Mesodermal cell (in vitro differentiated cells): Measurements from ENCODE around the gene ELMO1.

Experiments
- H3K27ac ChIP-seq: 2 replicates; pipeline ENCODE4 v1.7.0; 2013; ENCODE audit warnings: mild to moderate bottlenecking, low read depth, low read length, moderate library complexity; ENCODE audit not compliant: severe bottlenecking
- H3K36me3 ChIP-seq: 2 replicates; pipeline ENCODE4 v1.7.1; 2013; ENCODE audit warnings: mild to moderate bottlenecking, low read length, moderate library complexity; ENCODE audit not compliant: control insufficient read depth, insufficient read depth
- H3K4me1 ChIP-seq: one replicate; pipeline ENCODE4 v1.7.1; 2013; ENCODE audit warnings: mild to moderate bottlenecking, low read length; ENCODE audit not compliant: insufficient read depth, control insufficient read depth, poor library complexity, severe bottlenecking
- H3K4me3 ChIP-seq: 2 replicates; pipeline ENCODE4 v1.7.0; 2013; ENCODE audit warnings: low read length, control low read depth, mild to moderate bottlenecking; ENCODE audit not compliant: insufficient read depth, poor library complexity, severe bottlenecking; ENCODE audit errors: extremely low read depth
- H3K9me3 ChIP-seq: 2 replicates; pipeline ENCODE4 v1.7.1; 2013; ENCODE audit warnings: mild to moderate bottlenecking, low read length, moderate library complexity; ENCODE audit not compliant: control insufficient read depth
- WGBS, 2 experiments: methylation state at CpG; one replicate each; pipeline ENCODE4 v1.1.5; 2013; ENCODE audit warnings: missing lambda C conversion rate in 2 of 2; ENCODE audit not compliant: insufficient coverage in 2 of 2; 5-methylcytosine and 5-hydroxymethylcytosine counted together

ELMO1 gene

GRCh38 chr7:37368540-37368939, 80.1 kb downstream of the ELMO1 start:
- 80% methylated on average over 1 of the region's 1 CpG; no CpG with 5 or more reads in 1 of the 2 experiments for WGBS, 2 experiments
- no peak overlapping the region for H3K27ac ChIP-seq
- no peak overlapping the region for H3K4me3 ChIP-seq
- H3K4me1 ChIP-seq, result peaks cover 6% of the 10 kb centered on the region
- H3K36me3 ChIP-seq, result no peaks in the 10 kb centered on the region
- H3K9me3 ChIP-seq, result no peaks in the 10 kb centered on the region

GRCh38 chr7:37367010-37367409, 81.7 kb downstream of the ELMO1 start:
- no peaks in the 10 kb centered on the region for H3K9me3 ChIP-seq
- H3K27ac ChIP-seq, result no peak overlapping the region
- peaks cover 6% of the 10 kb centered on the region for H3K4me1 ChIP-seq
- no peak overlapping the region for H3K4me3 ChIP-seq
- WGBS, 2 experiments, result 92 to 100% methylated on average over 1 to 2 of the region's 3 CpGs
- H3K36me3 ChIP-seq, result no peaks in the 10 kb centered on the region

- peaks cover 6% of the 10 kb centered on the region for H3K4me1 ChIP-seq
- WGBS, 2 experiments, result 75% methylated on average over 2 of the region's 3 CpGs; no CpG with 5 or more reads in 1 of the 2 experiments
- H3K9me3 ChIP-seq, result no peaks in the 10 kb centered on the region
- no peaks in the 10 kb centered on the region for H3K36me3 ChIP-seq
- H3K4me3 ChIP-seq, result no peak overlapping the region
- no peak overlapping the region for H3K27ac ChIP-seq
These were observed 82.2 kb downstream of the ELMO1 start for GRCh38 chr7:37366445-37366844.

- Histone ChIP-seq H3K4me3 (no peak overlapping the region), H3K27ac (no peak overlapping the region), H3K4me1 (peaks cover 6% of the 10 kb centered on the region), H3K36me3 (no peaks in the 10 kb centered on the region), H3K9me3 (no peaks in the 10 kb centered on the region)
- 100% methylated on average over 1 to 2 of the region's 4 CpGs for WGBS, 2 experiments
These were observed 83.3 kb downstream of the ELMO1 start for GRCh38 chr7:37365405-37365804.

- no peaks in the 10 kb centered on the region for H3K9me3 ChIP-seq
- no peak overlapping the region for H3K27ac ChIP-seq
- 96 to 100% methylated on average over 5 to 6 of the region's 8 CpGs for WGBS, 2 experiments
- H3K36me3 ChIP-seq, result no peaks in the 10 kb centered on the region
- no peak overlapping the region for H3K4me3 ChIP-seq
- H3K4me1 ChIP-seq, result peaks cover 2% of the 10 kb centered on the region
These were observed 83.8 kb downstream of the ELMO1 start for GRCh38 chr7:37364856-37365255.

GRCh38 chr7:37363536-37364491, 84.8 kb downstream of the ELMO1 start:
- Histone ChIP-seq H3K27ac (no peak overlapping the region), H3K9me3 (no peaks in the 10 kb centered on the region), H3K4me1 (no peaks in the 10 kb centered on the region), H3K36me3 (no peaks in the 10 kb centered on the region), H3K4me3 (no peak overlapping the region)
- 97 to 100% methylated on average over 1 to 2 of the region's 3 CpGs for WGBS, 2 experiments

- Histone ChIP-seq H3K27ac (no peak overlapping the region), H3K4me1 (peaks cover 3% of the 10 kb centered on the region)
- 94 to 100% methylated on average over 2 of the region's 2 CpGs for WGBS, 2 experiments
These were observed 85.9 kb downstream of the ELMO1 start for GRCh38 chr7:37362802-37363201.

GRCh38 chr7:37360484-37360883, 88.2 kb downstream of the ELMO1 start:
- Histone ChIP-seq H3K4me1 (peaks cover 11% of the 10 kb centered on the region), H3K9me3 (no peaks in the 10 kb centered on the region), H3K27ac (no peak overlapping the region), H3K36me3 (no peaks in the 10 kb centered on the region), H3K4me3 (no peak overlapping the region)
- no CpG with 5 or more reads among the region's 2 CpGs for WGBS, 2 experiments

More at GRCh38 chr7:37362802-37363201, 85.9 kb downstream of the ELMO1 start:
- H3K9me3 ChIP-seq, result no peaks in the 10 kb centered on the region
- H3K36me3 ChIP-seq, result no peaks in the 10 kb centered on the region
- no peak overlapping the region for H3K4me3 ChIP-seq

GRCh38 chr7:37359662-37360444, 88.8 kb downstream of the ELMO1 start:
- no peaks in the 10 kb centered on the region for H3K36me3 ChIP-seq
- H3K27ac ChIP-seq, result no peak overlapping the region
- WGBS, 2 experiments, result 90 to 100% methylated on average over 6 to 7 of the region's 11 CpGs
- no peaks in the 10 kb centered on the region for H3K9me3 ChIP-seq
- no peak overlapping the region for H3K4me3 ChIP-seq
- H3K4me1 ChIP-seq, result peaks cover 17% of the 10 kb centered on the region

GRCh38 chr7:37359180-37359579, 89.5 kb downstream of the ELMO1 start:
- no peak overlapping the region for H3K4me3 ChIP-seq
- no peaks in the 10 kb centered on the region for H3K9me3 ChIP-seq
- peaks cover 21% of the 10 kb centered on the region for H3K4me1 ChIP-seq
- no peak overlapping the region for H3K27ac ChIP-seq
- 93% methylated on average over 2 of the region's 2 CpGs; no CpG with 5 or more reads in 1 of the 2 experiments for WGBS, 2 experiments
- no peaks in the 10 kb centered on the region for H3K36me3 ChIP-seq
